Ascending aorta (tissue), 2 donors: ENCODE results near the gene BMP2K. TPM values are rescaled to one million over a fixed set of nuclear protein-coding genes. Genes with fewer than 3 reads are reported as not detected.
A peak's percentile ranks its signal among the peaks of the same experiment; 100 is the strongest.
"Not testable (repeated sequence)": the region's sequence is repeated elsewhere in the genome, so short reads cannot be mapped to it uniquely, and the experiment has no call there.

ENCODE experiments used
- DNase-seq, 2 donors: peaks; one replicate each; pipeline ENCODE4 v3.0.0-alpha.2; 2019; ENCODE audit warnings: low spot score in 2 of 2
- H3K27ac ChIP-seq, 2 donors: fragments of 200-600 bp; sonication (generic); one replicate each; pipeline ENCODE4 v1.5.1; 2016 to 2017; ENCODE audit warnings: mild to moderate bottlenecking in 1 of 2
- H3K27me3 ChIP-seq: fragments of 200-600 bp; sonication (generic); one replicate; pipeline ENCODE4 v1.5.1; 2017
- H3K36me3 ChIP-seq, 2 donors: fragments of 200-600 bp; sonication (generic); one replicate each; pipeline ENCODE4 v1.5.1; 2016
- H3K4me1 ChIP-seq, 2 donors: fragments of 200-600 bp; sonication (generic); one replicate each; pipeline ENCODE4 v1.5.1; 2016 to 2017; ENCODE audit warnings: mild to moderate bottlenecking in 1 of 2
- H3K4me3 ChIP-seq, 2 donors: fragments of 200-600 bp; sonication (generic); one replicate each; pipeline ENCODE4 v1.5.1; 2016 to 2017; ENCODE audit warnings: mild to moderate bottlenecking in 1 of 2
- H3K9me3 ChIP-seq, 2 donors: fragments of 200-600 bp; sonication (generic); one replicate each; pipeline ENCODE4 v1.5.1; 2016
- intact Hi-C: fragments of 100-400 bp; cut with DNase I; formaldehyde crosslinking; loops from one replicate; pipeline ENCODE4 v1.15.1; 2023
- total RNA-seq: library from RNA; depleted of rRNA; stranded (reverse); fragments of >200 nt; gene quantifications from one replicate; pipeline ENCODE4 v1.1.0, GENCODE V29; 2016
- TF ChIP-seq, protein P1 (sequence below), 3 experiments: fragments of 200-600 bp in 2 of 3; fragments of 450-650 bp in 1 of 3; sonication (generic) in 2 of 3; IDR thresholded peaks; one replicate each; pipeline ENCODE4 v1.5.1; 2016 to 2019; ENCODE audit warnings: antibody characterized with exemption in 3 of 3, mild to moderate bottlenecking in 1 of 3, moderate library complexity in 1 of 3

The BMP2K gene
- total RNA-seq, 1 donor from 2014 or later: 16.6 TPM

DNA sequence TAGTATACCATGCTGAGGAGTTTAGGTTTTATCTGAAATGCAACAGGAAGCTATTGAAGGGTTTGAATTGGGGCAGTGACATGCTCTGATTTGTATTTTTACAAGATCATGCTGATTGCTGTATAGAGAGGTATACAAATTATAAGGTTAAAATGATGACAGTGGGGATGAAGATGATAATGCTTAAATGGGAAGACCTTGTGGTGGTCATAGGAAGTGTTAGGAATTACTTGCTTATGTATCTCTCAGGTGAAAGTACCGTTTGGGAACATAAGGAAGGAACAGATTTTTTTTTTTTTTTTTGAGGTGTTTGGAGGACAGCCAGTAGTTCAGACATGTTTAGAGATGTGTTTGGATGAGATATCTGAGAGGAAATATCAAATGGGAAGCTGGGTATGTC is 5.0 kb downstream of the BMP2K start:
- Histone ChIP-seq H3K27ac (no peak overlapping the region), H3K4me1 (peaks cover 0 to 10% of the 10 kb centered on the region in 2 donors), H3K27me3 (no peaks in the 10 kb centered on the region), H3K9me3 (no peaks in the 10 kb centered on the region), H3K36me3 (no peaks in the 10 kb centered on the region), H3K4me3 (no peak overlapping the region)
- intact Hi-C loops: no loop called here
- DNase-seq: no peak
- TF ChIP-seq, protein P1, sequence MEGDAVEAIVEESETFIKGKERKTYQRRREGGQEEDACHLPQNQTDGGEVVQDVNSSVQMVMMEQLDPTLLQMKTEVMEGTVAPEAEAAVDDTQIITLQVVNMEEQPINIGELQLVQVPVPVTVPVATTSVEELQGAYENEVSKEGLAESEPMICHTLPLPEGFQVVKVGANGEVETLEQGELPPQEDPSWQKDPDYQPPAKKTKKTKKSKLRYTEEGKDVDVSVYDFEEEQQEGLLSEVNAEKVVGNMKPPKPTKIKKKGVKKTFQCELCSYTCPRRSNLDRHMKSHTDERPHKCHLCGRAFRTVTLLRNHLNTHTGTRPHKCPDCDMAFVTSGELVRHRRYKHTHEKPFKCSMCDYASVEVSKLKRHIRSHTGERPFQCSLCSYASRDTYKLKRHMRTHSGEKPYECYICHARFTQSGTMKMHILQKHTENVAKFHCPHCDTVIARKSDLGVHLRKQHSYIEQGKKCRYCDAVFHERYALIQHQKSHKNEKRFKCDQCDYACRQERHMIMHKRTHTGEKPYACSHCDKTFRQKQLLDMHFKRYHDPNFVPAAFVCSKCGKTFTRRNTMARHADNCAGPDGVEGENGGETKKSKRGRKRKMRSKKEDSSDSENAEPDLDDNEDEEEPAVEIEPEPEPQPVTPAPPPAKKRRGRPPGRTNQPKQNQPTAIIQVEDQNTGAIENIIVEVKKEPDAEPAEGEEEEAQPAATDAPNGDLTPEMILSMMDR (IDR thresholded peaks at IDR 0.05): no peak

DNA sequence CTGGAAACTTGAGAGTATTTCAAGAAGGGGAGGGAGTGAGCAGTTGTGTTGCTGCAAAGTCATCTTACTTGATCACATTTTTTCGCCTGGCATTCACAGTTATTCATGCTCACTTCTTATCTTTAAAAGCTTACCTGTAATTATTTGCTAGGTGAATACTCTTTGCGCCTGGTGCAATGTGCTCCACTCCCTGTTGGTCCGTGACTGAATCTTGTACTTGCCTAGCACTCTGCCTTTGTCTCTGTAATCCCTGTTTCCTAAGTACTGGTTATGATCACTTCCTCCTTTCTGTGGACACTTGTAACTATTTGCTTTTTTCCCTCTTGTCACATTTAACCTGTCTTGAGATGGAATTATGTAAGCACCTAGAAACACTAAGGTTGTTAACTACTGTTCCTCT is 5.8 kb downstream of the BMP2K start:
- Histone ChIP-seq H3K4me1 (peaks cover 0 to 10% of the 10 kb centered on the region in 2 donors), H3K9me3 (no peaks in the 10 kb centered on the region), H3K36me3 (no peaks in the 10 kb centered on the region), H3K4me3 (no peak overlapping the region), H3K27me3 (no peaks in the 10 kb centered on the region), H3K27ac (no peak overlapping the region)
- TF ChIP-seq, protein P1 (IDR thresholded peaks at IDR 0.05): no peak
- DNase-seq: no peak
- intact Hi-C loops: no loop called here

DNA sequence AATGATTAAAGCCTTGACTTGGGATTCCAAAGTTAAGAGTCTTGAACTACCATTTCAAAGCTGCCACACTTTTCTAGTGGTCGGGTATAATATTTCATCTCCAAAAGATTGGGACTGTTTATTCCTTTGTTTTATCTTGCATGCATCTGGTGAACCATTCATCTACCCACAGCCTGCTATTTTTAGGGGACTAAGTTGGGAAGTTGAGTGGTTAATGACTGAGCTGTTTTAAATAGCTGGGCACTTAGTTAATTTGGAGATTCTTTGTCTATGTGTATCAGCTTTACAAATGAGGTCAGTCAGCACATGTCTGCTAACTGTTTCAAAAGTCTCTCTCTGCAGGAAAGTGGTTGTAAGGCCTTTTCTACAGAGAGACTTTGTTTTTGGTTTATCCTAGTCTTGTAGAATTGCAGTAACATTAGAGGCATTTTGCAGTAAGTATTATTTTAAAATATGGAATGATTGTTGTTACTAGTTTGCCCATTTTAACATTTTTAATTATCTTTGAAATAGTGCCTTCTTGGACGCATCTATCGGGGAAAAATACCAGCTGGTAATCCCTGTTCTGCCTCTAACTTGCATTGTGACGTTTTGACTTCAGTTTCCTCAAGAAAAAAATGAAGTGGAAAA is 8.2 kb downstream of the BMP2K start:
- H3K4me1 ChIP-seq: peaks cover 0 to 7% of the 10 kb centered on the region in 2 donors
- DNase-seq: no peak

DNA sequence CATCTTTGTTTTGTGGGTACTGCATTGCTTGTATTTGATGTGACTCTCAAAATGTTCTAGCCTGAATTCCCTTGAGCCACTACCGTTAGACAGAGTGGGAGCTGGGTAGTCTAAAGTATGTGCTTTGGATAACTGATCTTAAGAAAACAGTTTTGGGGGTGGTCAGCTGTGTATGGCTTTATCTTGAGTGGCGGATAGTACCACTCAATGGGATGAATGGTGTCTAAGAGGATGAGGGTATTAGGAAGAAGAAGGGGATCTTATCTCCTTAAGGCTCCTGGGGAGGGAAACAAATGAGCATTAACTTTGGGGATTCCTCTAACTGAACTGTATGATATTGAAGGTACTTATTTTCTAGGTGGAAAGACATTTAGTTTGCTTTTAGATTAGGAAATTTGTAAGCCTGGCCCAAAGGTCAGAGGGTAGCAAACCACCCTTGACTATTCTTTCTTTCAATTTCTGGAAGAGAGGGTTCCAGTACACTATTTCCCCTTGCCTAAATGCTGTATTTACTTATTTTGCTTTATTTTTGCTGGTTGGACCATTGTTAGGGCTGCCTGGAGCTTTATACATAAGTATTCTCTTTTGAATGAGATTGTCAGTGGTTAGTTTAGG is 11.3 kb downstream of the BMP2K start:
- Histone ChIP-seq H3K4me1 (peaks cover 0 to 7% of the 10 kb centered on the region in 2 donors), H3K27ac (no peak overlapping the region), H3K27me3 (no peaks in the 10 kb centered on the region), H3K9me3 (no peaks in the 10 kb centered on the region), H3K36me3 (no peaks in the 10 kb centered on the region), H3K4me3 (no peak overlapping the region)
- intact Hi-C loops: no loop called here
- TF ChIP-seq, protein P1 (IDR thresholded peaks at IDR 0.05): no peak
- no peak for DNase-seq

More for the DNA sequence above, 8.2 kb downstream of the BMP2K start:
- H3K27me3 ChIP-seq: no peaks in the 10 kb centered on the region
- no peaks in the 10 kb centered on the region for H3K9me3 ChIP-seq
- intact Hi-C loops: no loop called here
- H3K27ac ChIP-seq: peak overlapping the region; percentile 2 to 26
- H3K4me3 ChIP-seq: no peak overlapping the region
- H3K36me3 ChIP-seq: no peaks in the 10 kb centered on the region
- TF ChIP-seq, protein P1 (IDR thresholded peaks at IDR 0.05): no peak

DNA sequence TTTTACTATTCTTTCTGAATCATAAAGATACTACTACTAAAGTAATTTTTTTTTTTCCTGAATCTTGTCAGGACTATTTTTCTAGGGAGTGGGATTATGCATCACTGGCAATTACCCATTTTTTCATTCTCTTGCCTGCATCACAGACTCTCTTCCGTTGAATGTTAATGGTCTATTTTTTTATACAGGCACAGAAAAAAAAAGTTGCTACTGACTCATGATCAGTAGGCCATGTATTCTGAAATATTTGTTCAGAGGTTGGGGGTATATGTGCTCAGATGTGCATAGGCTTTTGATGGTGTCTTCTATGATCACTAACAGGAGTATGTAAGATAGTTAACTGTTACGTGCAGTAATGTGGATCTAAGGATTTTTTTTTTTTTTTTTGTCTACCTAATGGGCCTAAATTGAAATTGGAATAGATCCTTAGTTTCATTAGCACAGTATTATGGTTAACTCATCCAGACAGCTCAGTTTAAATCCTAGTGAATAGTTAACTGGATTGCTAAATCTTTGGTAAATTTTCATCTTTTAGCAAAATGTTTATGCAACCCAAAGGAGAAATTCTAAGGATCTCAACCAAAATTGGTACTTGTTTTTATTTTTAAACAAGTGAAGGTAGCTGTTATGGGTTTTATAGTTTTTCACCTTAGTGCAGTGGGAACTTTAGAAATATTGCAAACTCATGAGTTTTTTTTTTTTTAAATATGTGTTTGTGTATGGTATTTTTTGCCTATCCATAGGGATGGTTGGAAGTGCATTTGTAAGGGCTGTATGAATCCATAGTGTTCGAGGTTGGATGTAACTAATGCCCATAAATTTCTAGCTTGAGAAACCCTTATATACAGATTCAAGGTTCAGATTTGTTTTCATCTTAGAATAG is 12.1 kb downstream of the BMP2K start:
- intact Hi-C loops: no loop called here
- Histone ChIP-seq H3K4me3 (no peak overlapping the region), H3K36me3 (no peaks in the 10 kb centered on the region), H3K27ac (no peak overlapping the region), H3K9me3 (no peaks in the 10 kb centered on the region), H3K4me1 (peaks cover 0 to 7% of the 10 kb centered on the region in 2 donors), H3K27me3 (no peaks in the 10 kb centered on the region)
- no peak for DNase-seq
- TF ChIP-seq, protein P1 (IDR thresholded peaks at IDR 0.05): no peak

DNA sequence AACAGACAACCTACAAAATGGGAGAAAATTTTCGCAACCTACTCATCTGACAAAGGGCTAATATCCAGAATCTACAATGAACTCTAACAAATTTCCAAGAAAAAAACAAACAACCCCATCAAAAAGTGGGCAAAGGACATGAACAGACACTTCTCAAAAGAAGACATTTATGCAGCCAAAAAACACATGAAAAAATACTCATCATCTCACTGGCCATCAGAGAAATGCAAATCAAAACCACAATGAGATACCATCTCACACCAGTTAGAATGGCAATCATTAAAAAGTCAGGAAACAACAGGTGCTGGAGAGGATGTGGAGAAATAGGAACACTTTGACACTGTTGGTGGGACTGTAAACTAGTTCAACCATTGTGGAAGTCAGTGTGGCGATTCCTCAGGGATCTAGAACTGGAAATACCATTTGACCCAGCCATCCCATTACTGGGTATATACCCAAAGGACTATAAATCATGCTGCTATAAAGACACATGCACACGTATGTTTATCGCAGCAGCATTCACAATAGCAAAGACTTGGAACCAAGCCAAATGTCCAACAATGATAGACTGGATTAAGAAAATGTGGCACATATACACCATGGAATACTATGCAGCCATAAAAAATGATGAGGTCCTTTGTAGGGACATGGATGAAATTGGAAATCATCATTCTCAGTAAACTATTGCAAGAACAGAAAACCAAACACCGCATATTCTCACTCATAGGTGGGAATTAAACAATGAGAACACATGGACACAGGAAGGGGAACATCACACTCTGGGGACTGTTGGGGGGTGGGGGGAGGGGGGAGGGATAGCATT is 19.7 kb downstream of the BMP2K start:
- H3K4me3 ChIP-seq, H3K9me3 ChIP-seq, H3K4me1 ChIP-seq, DNase-seq, intact Hi-C loops, H3K36me3 ChIP-seq, H3K27ac ChIP-seq, H3K27me3 ChIP-seq: not testable (repeated sequence)
